Measurements from ENCODE around the gene CDH4. TPM values are rescaled to one million over a fixed set of nuclear protein-coding genes. Genes with fewer than 3 reads are reported as not detected.
A peak's percentile ranks its signal among the peaks of the same experiment; 100 is the strongest.

CDH4 gene
- total RNA-seq, 6 donors from 2014 or later: 0.20 to 1.0 (median 0.40) TPM; not detected in 1

GRCh38 chr20:61561111-61561830 lies 309.2 kb downstream of the CDH4 start:
- TF ChIP-seq POLR2AphosphoS5 (IDR thresholded peaks at IDR 0.05): no peak
- no peak overlapping the region for H3K27ac ChIP-seq
- no peaks in the 10 kb centered on the region for H3K36me3 ChIP-seq
- whole genome bisulfite sequencing, 2 donors: 88 to 90% methylated on average over 4 to 10 of the region's 10 CpGs
- H3K4me3 ChIP-seq: no peak overlapping the region
- ATAC-seq (ENCODE audit: low FRiP score in 2 of 2) (no peak), DNase-seq (no peak)
- H3K9me3 ChIP-seq: peaks cover 0 to 3% (median 0%) of the 10 kb centered on the region in 4 donors
- peaks cover 0 to 6% (median 0%) of the 10 kb centered on the region in 4 donors for H3K4me1 ChIP-seq
- no peaks in the 10 kb centered on the region for H3K27me3 ChIP-seq

- TF ChIP-seq CTCF (IDR thresholded peaks at IDR 0.05): no peak
- no peak for TF ChIP-seq EP300 (IDR thresholded peaks at IDR 0.05)
- no peak for TF ChIP-seq POLR2A (IDR thresholded peaks at IDR 0.05)
- no peak for TF ChIP-seq POLR2AphosphoS5 (IDR thresholded peaks at IDR 0.05)
- ATAC-seq (ENCODE audit: low FRiP score in 2 of 2) (no peak), DNase-seq (no peak)
- no peak overlapping the region for H3K4me3 ChIP-seq
- no peaks in the 10 kb centered on the region for H3K9me3 ChIP-seq
- peaks cover 0 to 6% (median 0%) of the 10 kb centered on the region in 4 donors for H3K4me1 ChIP-seq
- H3K27me3 ChIP-seq: no peaks in the 10 kb centered on the region
- no peaks in the 10 kb centered on the region for H3K36me3 ChIP-seq
- 84 to 85% methylated on average over 5 to 8 of the region's 8 CpGs for WGBS, 2 donors
- H3K27ac ChIP-seq: no peak overlapping the region
Observed at GRCh38 chr20:61562491-61562890, 310.4 kb downstream of the CDH4 start.

GRCh38 chr20:61562897-61563504 lies 310.9 kb downstream of the CDH4 start:
- no peaks in the 10 kb centered on the region for H3K9me3 ChIP-seq
- H3K27me3 ChIP-seq: no peaks in the 10 kb centered on the region
- TF ChIP-seq EP300 (IDR thresholded peaks at IDR 0.05) (no peak), POLR2A (IDR thresholded peaks at IDR 0.05) (no peak), POLR2AphosphoS5 (IDR thresholded peaks at IDR 0.05) (no peak), CTCF (IDR thresholded peaks at IDR 0.05) (no peak)
- peak in 1 of 2 donors; percentile 50 for ATAC-seq (ENCODE audit: low FRiP score in 2 of 2)
- no peak overlapping the region for H3K27ac ChIP-seq
- 54 to 71% methylated on average over 3 to 16 of the region's 16 CpGs for WGBS, 2 donors
- H3K36me3 ChIP-seq: no peaks in the 10 kb centered on the region
- peak in 1 of 2 donors; percentile 25 for DNase-seq
- no peak overlapping the region for H3K4me3 ChIP-seq
- H3K4me1 ChIP-seq: peaks cover 0 to 6% (median 0%) of the 10 kb centered on the region in 4 donors

- DNase-seq (no peak), ATAC-seq (ENCODE audit: low FRiP score in 2 of 2) (no peak)
- TF ChIP-seq CTCF (IDR thresholded peaks at IDR 0.05): no peak
- no peak for TF ChIP-seq POLR2AphosphoS5 (IDR thresholded peaks at IDR 0.05)
- 84 to 86% methylated on average over 8 of the region's 8 CpGs for WGBS, 2 donors
- Histone ChIP-seq H3K4me1 (peaks cover 0 to 6% (median 0%) of the 10 kb centered on the region in 4 donors), H3K36me3 (no peaks in the 10 kb centered on the region), H3K4me3 (no peak overlapping the region), H3K9me3 (no peaks in the 10 kb centered on the region), H3K27ac (no peak overlapping the region), H3K27me3 (no peaks in the 10 kb centered on the region)
Observed at GRCh38 chr20:61564628-61565027, 312.6 kb downstream of the CDH4 start.

- H3K27ac ChIP-seq: no peak overlapping the region
- no peaks in the 10 kb centered on the region for H3K27me3 ChIP-seq
- H3K4me1 ChIP-seq: peaks cover 0 to 6% (median 0%) of the 10 kb centered on the region in 4 donors
- no peak for TF ChIP-seq POLR2AphosphoS5 (IDR thresholded peaks at IDR 0.05)
- no peak for TF ChIP-seq EP300 (IDR thresholded peaks at IDR 0.05)
- DNase-seq: no peak
- WGBS, 2 donors: 83 to 87% methylated on average over 12 of the region's 12 CpGs
- H3K4me3 ChIP-seq: no peak overlapping the region
- no peaks in the 10 kb centered on the region for H3K9me3 ChIP-seq
- no peaks in the 10 kb centered on the region for H3K36me3 ChIP-seq
- no peak for ATAC-seq (ENCODE audit: low FRiP score in 2 of 2)
Observed at GRCh38 chr20:61565791-61566190, 313.7 kb downstream of the CDH4 start.

Data from upper lobe of left lung (tissue), 6 donors.